ENCODE results near the gene SEMA3F. TPM values are rescaled to one million over a fixed set of nuclear protein-coding genes. Genes with fewer than 3 reads are reported as not detected.

SEMA3F gene
- total and polyA plus RNA-seq, 2 donors (not counting 1 experiment from before 2014, with no cell fraction given), result 5.1 to 9.7 TPM

- no peaks in the 10 kb centered on the region for H4K20me1 ChIP-seq (ENCODE audit: control insufficient read depth, extremely low read depth, insufficient read depth, low read length)
These were observed 31.0 kb downstream of the SEMA3F start for GRCh38 chr3:50186096-50186495.

DNA sequence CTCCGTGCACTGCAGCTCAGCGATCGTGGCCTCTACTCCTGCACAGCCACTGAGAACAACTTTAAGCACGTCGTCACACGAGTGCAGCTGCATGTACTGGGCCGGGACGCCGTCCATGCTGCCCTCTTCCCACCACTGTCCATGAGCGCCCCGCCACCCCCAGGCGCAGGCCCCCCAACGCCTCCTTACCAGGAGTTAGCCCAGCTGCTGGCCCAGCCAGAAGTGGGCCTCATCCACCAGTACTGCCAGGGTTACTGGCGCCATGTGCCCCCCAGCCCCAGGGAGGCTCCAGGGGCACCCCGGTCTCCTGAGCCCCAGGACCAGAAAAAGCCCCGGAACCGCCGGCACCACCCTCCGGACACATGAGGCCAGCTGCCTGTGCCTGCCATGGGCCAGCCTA lies 32.6 kb downstream of the SEMA3F start:
- Histone ChIP-seq H3K4me2 (ENCODE audit: extremely low read depth, insufficient read depth, low read length) (no peak overlapping the region), H3K9ac (ENCODE audit: insufficient read depth, low read length) (no peak overlapping the region), H3K4me3 (replicated peaks in 1 of 4; ENCODE audit: control extremely low read depth in 1 of 4, insufficient read depth in 1 of 4, low read depth in 3 of 4, low read length in 4 of 4) (no peak overlapping the region), H2AFZ (ENCODE audit: low read length) (no peak overlapping the region), H4K20me1 (ENCODE audit: control insufficient read depth, extremely low read depth, insufficient read depth, low read length) (no peaks in the 10 kb centered on the region), H3K79me2 (ENCODE audit: control insufficient read depth, insufficient read depth, low read length) (no peaks in the 10 kb centered on the region), H3K27me3 (ENCODE audit: control insufficient read depth, insufficient read depth, low read length) (no peaks in the 10 kb centered on the region), H3K27ac (ENCODE audit: insufficient read depth, low read length) (no peak overlapping the region), H3K36me3 (ENCODE audit: control insufficient read depth, insufficient read depth, low read length) (no peaks in the 10 kb centered on the region), H3K4me1 (ENCODE audit: control insufficient read depth, extremely low read depth, insufficient read depth, low read length) (no peaks in the 10 kb centered on the region), H3K9me3 (ENCODE audit: control insufficient read depth, insufficient read depth, low read depth, low read length) (no peaks in the 10 kb centered on the region)
- DNase-seq (ENCODE audit: low read depth in 2 of 2), result no peak
- TF ChIP-seq, protein P1, sequence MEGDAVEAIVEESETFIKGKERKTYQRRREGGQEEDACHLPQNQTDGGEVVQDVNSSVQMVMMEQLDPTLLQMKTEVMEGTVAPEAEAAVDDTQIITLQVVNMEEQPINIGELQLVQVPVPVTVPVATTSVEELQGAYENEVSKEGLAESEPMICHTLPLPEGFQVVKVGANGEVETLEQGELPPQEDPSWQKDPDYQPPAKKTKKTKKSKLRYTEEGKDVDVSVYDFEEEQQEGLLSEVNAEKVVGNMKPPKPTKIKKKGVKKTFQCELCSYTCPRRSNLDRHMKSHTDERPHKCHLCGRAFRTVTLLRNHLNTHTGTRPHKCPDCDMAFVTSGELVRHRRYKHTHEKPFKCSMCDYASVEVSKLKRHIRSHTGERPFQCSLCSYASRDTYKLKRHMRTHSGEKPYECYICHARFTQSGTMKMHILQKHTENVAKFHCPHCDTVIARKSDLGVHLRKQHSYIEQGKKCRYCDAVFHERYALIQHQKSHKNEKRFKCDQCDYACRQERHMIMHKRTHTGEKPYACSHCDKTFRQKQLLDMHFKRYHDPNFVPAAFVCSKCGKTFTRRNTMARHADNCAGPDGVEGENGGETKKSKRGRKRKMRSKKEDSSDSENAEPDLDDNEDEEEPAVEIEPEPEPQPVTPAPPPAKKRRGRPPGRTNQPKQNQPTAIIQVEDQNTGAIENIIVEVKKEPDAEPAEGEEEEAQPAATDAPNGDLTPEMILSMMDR (conservative IDR thresholded peaks at IDR 0.05 in 1 of 2, IDR thresholded peaks at IDR 0.05 in 1 of 2; ENCODE audit: low read depth in 1 of 2, low read length in 2 of 2), result no peak
- no peak for TF ChIP-seq EZH2 (IDR thresholded peaks at IDR 0.05; ENCODE audit: low read length, missing control alignments)

More at GRCh38 chr3:50186096-50186495, 31.0 kb downstream of the SEMA3F start:
- H3K4me2 ChIP-seq (ENCODE audit: extremely low read depth, insufficient read depth, low read length), result no peak overlapping the region
- H3K27ac ChIP-seq (ENCODE audit: insufficient read depth, low read length), result no peak overlapping the region
- no peaks in the 10 kb centered on the region for H3K9me3 ChIP-seq (ENCODE audit: control insufficient read depth, insufficient read depth, low read depth, low read length)
- no peak for DNase-seq (ENCODE audit: low read depth in 2 of 2)
- no peak overlapping the region for H3K4me3 ChIP-seq (replicated peaks in 1 of 4; ENCODE audit: control extremely low read depth in 1 of 4, insufficient read depth in 1 of 4, low read depth in 3 of 4, low read length in 4 of 4)
- H3K79me2 ChIP-seq (ENCODE audit: control insufficient read depth, insufficient read depth, low read length), result no peaks in the 10 kb centered on the region
- no peak overlapping the region for H2AFZ ChIP-seq (ENCODE audit: low read length)
- H3K4me1 ChIP-seq (ENCODE audit: control insufficient read depth, extremely low read depth, insufficient read depth, low read length), result no peaks in the 10 kb centered on the region
- TF ChIP-seq, protein P1 (conservative IDR thresholded peaks at IDR 0.05 in 1 of 2, IDR thresholded peaks at IDR 0.05 in 1 of 2; ENCODE audit: low read depth in 1 of 2, low read length in 2 of 2), result no peak
- no peak for TF ChIP-seq EZH2 (IDR thresholded peaks at IDR 0.05; ENCODE audit: low read length, missing control alignments)
- no peaks in the 10 kb centered on the region for H3K27me3 ChIP-seq (ENCODE audit: control insufficient read depth, insufficient read depth, low read length)
- H3K9ac ChIP-seq (ENCODE audit: insufficient read depth, low read length), result no peak overlapping the region
- H3K36me3 ChIP-seq (ENCODE audit: control insufficient read depth, insufficient read depth, low read length), result no peaks in the 10 kb centered on the region

DNA sequence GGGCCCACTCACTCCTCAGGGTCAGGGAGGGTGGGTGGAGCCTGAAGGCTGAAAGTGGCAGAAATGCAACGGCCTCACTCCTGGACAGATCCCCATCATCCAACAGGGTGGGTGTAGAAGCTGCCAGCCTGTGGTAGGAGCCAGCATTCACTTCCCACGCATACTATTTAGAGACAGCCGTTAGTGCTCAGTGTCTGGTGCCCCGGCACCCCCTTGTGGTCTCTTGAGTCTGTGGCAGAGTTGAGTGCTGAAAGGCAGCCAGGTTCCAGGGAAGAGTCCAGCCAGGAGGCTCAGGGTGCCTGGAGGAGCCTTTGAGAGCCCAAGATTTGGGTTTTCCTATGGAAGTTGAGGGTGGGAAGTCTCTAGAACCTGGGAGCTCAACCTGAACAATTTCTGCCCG lies 34.1 kb downstream of the SEMA3F start:
- TF ChIP-seq, protein P1 (conservative IDR thresholded peaks at IDR 0.05 in 1 of 2, IDR thresholded peaks at IDR 0.05 in 1 of 2; ENCODE audit: low read depth in 1 of 2, low read length in 2 of 2), result peak; percentile 94 to 96
- TF ChIP-seq EZH2 (IDR thresholded peaks at IDR 0.05; ENCODE audit: low read length, missing control alignments), result no peak
- no peaks in the 10 kb centered on the region for H4K20me1 ChIP-seq (ENCODE audit: control insufficient read depth, extremely low read depth, insufficient read depth, low read length)
- H3K4me2 ChIP-seq (ENCODE audit: extremely low read depth, insufficient read depth, low read length), result no peak overlapping the region
- H3K36me3 ChIP-seq (ENCODE audit: control insufficient read depth, insufficient read depth, low read length), result no peaks in the 10 kb centered on the region
- H3K9ac ChIP-seq (ENCODE audit: insufficient read depth, low read length), result no peak overlapping the region
- DNase-seq (ENCODE audit: low read depth in 2 of 2), result peak; percentile 72 to 84
- peaks cover 7% of the 10 kb centered on the region for H3K27me3 ChIP-seq (ENCODE audit: control insufficient read depth, insufficient read depth, low read length)
- H3K4me3 ChIP-seq (replicated peaks in 1 of 4; ENCODE audit: control extremely low read depth in 1 of 4, insufficient read depth in 1 of 4, low read depth in 3 of 4, low read length in 4 of 4), result no peak overlapping the region
- H3K79me2 ChIP-seq (ENCODE audit: control insufficient read depth, insufficient read depth, low read length), result no peaks in the 10 kb centered on the region
- no peaks in the 10 kb centered on the region for H3K4me1 ChIP-seq (ENCODE audit: control insufficient read depth, extremely low read depth, insufficient read depth, low read length)
- no peak overlapping the region for H2AFZ ChIP-seq (ENCODE audit: low read length)
- no peaks in the 10 kb centered on the region for H3K9me3 ChIP-seq (ENCODE audit: control insufficient read depth, insufficient read depth, low read depth, low read length)
- H3K27ac ChIP-seq (ENCODE audit: insufficient read depth, low read length), result no peak overlapping the region

Data from fibroblast of lung (primary cell).